Rectal smooth muscle tissue (tissue), 1 donor: ENCODE measurements around the gene CRY2.
A peak's percentile ranks its signal among the peaks of the same experiment; 100 is the strongest.
"Not testable (repeated sequence)": the region's sequence is repeated elsewhere in the genome, so short reads cannot be mapped to it uniquely, and the experiment has no call there.

Experiments
- H3K27ac ChIP-seq: one replicate; pipeline ENCODE4 v1.7.0; 2013; ENCODE audit warnings: low read depth, low read length, inconsistent platforms
- H3K27me3 ChIP-seq: one replicate; pipeline ENCODE4 v1.7.0; 2013; ENCODE audit warnings: low read length; ENCODE audit not compliant: control insufficient read depth, insufficient read depth
- H3K36me3 ChIP-seq: one replicate; pipeline ENCODE4 v1.7.0; 2013; ENCODE audit warnings: low read length; ENCODE audit not compliant: control insufficient read depth, insufficient read depth
- H3K4me1 ChIP-seq: one replicate; pipeline ENCODE4 v1.7.0; 2013; ENCODE audit warnings: low read length; ENCODE audit not compliant: control insufficient read depth, insufficient read depth
- H3K4me3 ChIP-seq: one replicate; pipeline ENCODE4 v1.7.0; 2013; ENCODE audit warnings: low read length
- H3K9ac ChIP-seq: one replicate; pipeline ENCODE4 v1.7.0; 2013; ENCODE audit warnings: low read length

The CRY2 gene

DNA sequence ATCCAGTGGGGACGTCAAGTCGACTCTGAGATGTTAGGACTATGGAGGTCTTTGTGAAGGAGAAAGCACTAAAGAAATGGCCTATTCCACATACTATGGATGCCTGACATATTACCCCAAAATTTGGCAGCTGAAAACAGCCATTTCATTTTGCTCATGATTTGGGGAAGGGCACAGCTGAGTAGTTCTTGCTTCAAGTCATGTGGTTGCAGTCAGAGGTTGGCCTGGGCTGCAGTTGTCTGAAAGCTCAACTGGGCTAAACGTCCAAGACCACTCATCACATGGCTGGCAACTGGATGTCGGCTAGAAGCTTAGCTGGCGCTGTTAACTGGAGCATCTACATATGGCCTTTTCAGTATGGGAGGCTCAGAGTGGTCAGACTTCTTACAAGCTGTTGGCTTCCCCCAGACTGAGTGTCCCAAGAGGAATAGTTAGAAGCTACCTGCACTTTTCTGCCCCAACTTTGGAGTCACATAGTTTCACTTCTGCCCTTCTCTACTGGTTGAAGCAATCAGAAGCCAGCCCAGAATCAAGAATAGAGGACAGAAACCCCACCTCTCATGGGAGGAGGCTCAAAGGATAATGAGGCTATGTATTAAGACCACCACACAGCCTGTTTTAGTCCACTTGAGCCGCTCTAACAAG is 28.2 kb upstream of the CRY2 start:
- Histone ChIP-seq H3K4me3 (no peak overlapping the region), H3K27ac (no peak overlapping the region), H3K4me1 (no peaks in the 10 kb centered on the region), H3K36me3 (no peaks in the 10 kb centered on the region), H3K9ac (no peak overlapping the region), H3K27me3 (no peaks in the 10 kb centered on the region)

DNA sequence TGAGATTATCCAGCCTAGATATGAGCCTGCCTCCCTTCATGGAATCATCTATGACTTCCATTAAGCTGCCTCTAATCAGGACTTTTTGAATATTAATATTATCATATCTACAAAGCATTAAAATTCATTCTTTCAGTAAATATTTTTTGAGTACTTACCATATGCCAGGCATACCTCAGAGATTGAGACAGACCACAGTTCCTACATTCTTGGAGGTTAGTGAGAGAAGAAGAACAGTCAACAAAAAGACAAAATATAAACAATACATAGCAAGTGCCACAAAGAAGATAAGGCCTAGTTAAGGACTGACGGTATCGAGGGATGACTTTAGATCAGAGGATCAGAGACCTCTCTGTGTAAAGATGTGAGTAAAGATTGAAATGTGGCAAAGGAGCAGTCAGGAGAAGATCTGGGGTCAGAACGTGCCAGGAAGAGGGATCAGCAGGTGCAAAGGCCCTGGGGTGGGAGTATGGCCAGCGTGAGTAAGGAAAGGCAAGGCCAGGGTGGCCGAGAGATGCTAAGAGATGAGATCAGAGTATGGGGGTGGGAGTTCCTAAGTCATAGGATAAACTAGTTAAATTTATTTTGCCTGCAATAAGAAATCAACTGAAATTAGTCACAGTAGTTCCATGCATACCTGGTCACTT is 26.9 kb upstream of the CRY2 start:
- Histone ChIP-seq H3K9ac (no peak overlapping the region), H3K27me3 (no peaks in the 10 kb centered on the region), H3K4me3 (no peak overlapping the region), H3K27ac (no peak overlapping the region), H3K4me1 (no peaks in the 10 kb centered on the region), H3K36me3 (no peaks in the 10 kb centered on the region)

DNA sequence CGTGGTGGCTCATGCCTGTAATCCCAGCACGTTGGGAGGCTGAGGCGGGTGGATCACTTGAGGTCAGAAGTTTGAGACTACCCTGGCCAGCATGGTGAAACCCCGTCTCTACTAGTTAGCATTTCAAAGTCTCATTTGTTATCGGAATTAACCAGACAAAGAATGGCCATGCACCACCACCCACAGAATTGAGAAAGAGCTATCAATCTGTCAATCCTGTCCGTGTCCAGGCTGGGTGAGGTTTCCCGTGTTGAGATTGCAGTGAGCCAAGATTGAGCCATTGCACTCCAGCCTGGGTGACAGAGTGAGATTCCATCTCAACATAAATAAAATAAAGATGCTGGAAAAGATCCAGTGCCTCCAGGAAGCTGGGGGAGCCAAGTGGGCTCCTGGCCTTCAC is 20.8 kb upstream of the CRY2 start:
- H3K27me3 ChIP-seq, H3K9ac ChIP-seq, H3K4me1 ChIP-seq, H3K4me3 ChIP-seq, H3K36me3 ChIP-seq, H3K27ac ChIP-seq: not testable (repeated sequence)

DNA sequence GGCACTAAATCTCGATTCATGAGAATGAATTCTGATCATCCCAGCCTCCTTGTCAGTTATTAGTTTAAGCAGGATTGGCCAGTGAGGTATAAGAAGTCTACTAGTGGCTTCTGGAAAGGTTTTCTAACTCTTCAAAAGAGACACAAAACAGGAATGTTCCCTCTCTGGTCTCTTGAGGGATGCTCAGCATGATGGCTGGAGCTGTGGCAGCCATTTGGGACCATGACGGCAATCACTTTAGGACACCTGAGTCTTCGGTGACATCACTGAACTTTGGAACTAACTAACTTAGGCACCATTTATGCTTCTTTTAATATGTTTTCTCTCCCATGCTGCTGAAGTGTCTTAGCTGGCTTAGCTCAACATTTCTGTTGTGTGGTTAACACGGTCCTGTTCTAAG is 20.2 kb upstream of the CRY2 start:
- Histone ChIP-seq H3K4me1 (no peaks in the 10 kb centered on the region), H3K4me3 (no peak overlapping the region), H3K27me3 (no peaks in the 10 kb centered on the region), H3K36me3 (no peaks in the 10 kb centered on the region), H3K27ac (no peak overlapping the region), H3K9ac (no peak overlapping the region)

DNA sequence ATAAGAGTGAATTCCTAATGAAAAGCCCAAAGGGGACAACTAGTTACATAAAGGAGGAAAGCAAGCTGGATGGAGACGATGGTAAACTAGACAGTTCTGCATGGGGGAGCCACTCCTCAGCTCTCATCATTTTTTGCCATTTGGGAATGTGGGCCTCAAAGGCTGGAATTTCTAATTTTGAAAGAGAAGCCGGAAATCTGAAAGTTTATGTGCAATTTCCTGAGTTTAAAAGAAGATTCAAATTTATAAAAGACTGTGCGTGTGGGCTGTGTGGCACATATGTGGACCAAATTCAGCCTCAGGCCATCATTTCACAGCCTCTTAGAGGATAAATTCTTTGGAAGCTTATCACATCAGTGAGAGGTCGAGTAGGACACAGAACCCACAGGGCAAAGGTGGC is 18.3 kb upstream of the CRY2 start:
- H3K27me3 ChIP-seq: no peaks in the 10 kb centered on the region
- no peak overlapping the region for H3K9ac ChIP-seq
- no peaks in the 10 kb centered on the region for H3K4me1 ChIP-seq
- no peak overlapping the region for H3K27ac ChIP-seq
- no peaks in the 10 kb centered on the region for H3K36me3 ChIP-seq
- H3K4me3 ChIP-seq: no peak overlapping the region

DNA sequence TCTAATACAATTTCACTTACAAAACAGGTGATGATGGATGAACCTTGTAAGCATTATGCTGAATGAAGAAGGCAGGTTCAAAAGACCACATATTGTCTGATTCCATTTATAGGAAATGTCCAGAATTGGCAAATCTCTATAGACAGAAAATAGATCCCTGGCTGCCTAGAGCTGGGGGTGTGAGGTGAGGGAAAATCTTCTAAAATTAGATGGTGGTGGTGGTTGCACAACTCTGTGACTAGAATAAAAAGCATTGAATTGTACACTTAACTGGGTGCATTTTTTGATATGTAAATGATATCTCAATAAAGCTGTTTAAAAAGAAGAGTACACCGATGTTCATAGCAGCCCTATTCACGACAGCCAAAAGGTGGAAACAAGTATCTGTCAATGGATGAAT is 16.7 kb upstream of the CRY2 start:
- no peak overlapping the region for H3K9ac ChIP-seq
- H3K4me1 ChIP-seq: no peaks in the 10 kb centered on the region
- H3K27me3 ChIP-seq: no peaks in the 10 kb centered on the region
- H3K27ac ChIP-seq: no peak overlapping the region
- no peak overlapping the region for H3K4me3 ChIP-seq
- H3K36me3 ChIP-seq: no peaks in the 10 kb centered on the region

DNA sequence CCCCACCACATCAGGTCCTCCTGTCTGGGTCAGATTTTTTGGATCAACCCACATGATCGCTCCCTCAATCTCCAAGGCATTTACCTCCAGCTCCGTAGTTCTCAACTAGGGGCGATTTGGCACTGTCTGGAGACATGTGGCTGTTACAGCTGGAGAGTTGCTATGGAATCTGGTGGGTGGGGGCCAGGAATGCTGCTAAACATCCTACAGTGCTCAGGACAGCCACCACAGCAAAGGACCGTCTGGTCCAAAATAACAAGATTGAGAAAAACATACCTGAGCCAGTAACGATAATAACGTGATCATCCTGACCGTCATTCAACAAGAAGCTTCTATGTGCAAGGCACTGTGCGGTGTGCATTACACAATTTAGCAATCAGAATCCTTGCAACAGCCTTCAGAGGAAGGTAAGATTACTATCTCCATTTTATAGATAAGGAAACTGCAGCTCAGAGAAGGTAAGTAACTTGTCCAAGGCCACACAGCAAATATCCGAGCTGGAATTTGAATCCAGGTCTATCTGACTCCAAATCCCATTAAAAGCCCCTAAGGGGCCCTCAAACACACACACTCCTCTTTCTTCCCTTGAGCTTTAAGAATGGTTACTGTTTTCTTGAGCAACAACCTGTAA is 14.3 kb upstream of the CRY2 start:
- no peaks in the 10 kb centered on the region for H3K36me3 ChIP-seq
- no peaks in the 10 kb centered on the region for H3K4me1 ChIP-seq
- H3K9ac ChIP-seq: no peak overlapping the region
- no peak overlapping the region for H3K27ac ChIP-seq
- H3K4me3 ChIP-seq: no peak overlapping the region
- H3K27me3 ChIP-seq: no peaks in the 10 kb centered on the region

DNA sequence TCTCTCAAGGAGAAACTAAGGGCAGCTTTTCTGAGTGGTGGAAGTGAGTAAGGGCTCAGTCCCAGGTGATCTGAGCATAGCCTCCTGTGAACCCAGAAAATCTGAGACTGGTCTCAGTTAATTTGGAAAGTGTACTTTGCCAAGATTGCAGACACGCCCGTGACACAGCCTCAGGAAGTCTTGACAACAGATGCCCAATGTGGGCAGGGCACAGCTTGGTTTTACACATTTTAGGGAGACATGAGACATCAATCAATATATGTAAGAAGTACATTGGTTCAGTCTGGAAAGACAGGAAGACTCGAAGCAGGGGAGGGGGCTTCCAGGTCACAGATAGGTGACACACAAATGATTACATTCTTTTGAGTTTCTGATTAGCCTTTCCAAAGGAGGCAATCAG is 13.5 kb upstream of the CRY2 start:
- Histone ChIP-seq H3K9ac (no peak overlapping the region), H3K27me3 (no peaks in the 10 kb centered on the region), H3K27ac (no peak overlapping the region), H3K4me1 (no peaks in the 10 kb centered on the region), H3K4me3 (no peak overlapping the region), H3K36me3 (no peaks in the 10 kb centered on the region)

DNA sequence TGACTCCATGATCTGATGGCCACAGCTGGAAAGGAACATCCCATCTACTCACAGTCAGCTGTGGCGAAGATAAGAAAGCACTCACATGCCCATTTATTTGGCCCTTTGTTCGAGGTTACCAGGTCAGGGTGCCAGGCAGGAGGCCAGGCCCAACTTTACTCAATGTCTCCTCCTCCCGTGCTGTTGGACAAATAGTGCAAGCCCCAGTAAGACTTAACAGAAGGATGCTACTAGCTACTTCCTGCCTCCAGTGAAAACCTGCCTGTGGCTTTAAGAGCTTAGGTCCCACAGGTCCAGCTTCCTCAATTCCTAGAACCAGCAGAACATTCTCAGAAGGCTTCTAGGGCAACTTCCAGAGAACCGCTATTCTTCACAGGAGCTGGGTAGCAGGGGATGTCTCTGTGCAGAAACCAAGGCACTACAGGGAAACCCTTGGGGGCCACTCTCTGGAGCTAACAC is 12.9 kb upstream of the CRY2 start:
- Histone ChIP-seq H3K27me3 (no peaks in the 10 kb centered on the region), H3K4me1 (no peaks in the 10 kb centered on the region), H3K4me3 (no peak overlapping the region), H3K27ac (no peak overlapping the region), H3K9ac (no peak overlapping the region), H3K36me3 (no peaks in the 10 kb centered on the region)

DNA sequence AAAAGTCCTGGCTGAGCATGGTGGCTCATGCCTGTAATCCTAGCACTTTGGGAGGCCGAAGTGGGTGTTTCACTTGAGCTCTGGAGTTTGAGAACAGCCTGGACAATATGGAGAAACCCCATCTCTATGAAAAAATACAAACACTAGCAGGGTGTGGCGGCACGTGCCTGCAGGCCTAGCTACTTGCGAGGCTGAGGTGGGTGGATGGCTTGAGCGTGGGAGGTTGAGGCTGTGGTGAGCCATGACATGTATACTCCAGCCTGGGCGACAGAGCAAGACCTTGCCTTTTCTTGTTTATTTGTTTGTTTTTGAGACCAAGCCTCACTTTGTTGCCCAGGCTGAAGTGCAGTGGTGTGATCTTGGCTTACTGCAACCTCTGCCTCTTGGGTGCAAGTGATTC is 8.1 kb upstream of the CRY2 start:
- no peak overlapping the region for H3K9ac ChIP-seq
- H3K4me1 ChIP-seq: peaks cover 7% of the 10 kb centered on the region
- H3K27me3 ChIP-seq: no peaks in the 10 kb centered on the region
- H3K36me3 ChIP-seq: no peaks in the 10 kb centered on the region
- H3K4me3 ChIP-seq: no peak overlapping the region
- no peak overlapping the region for H3K27ac ChIP-seq

DNA sequence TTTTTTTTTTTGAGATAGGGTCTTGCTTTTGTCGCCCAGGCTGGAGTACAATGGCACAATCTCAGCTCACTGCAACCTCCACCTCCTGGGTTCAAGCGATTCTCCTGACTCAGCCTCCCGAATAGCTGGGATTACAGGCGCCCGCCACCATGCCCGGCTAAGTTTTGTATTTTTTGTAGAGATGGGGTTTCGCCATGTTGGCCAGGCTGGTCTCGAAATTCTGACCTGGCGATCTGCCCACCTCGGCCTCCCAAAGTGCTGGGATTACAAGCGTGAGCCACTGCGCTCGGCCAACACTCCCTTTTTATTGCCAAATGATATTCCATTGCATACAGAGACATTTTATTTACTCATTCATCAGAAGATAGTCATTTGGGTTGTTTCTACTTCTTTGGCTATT is 7.0 kb upstream of the CRY2 start:
- not testable (repeated sequence) for H3K4me1 ChIP-seq, H3K27me3 ChIP-seq, H3K27ac ChIP-seq, H3K9ac ChIP-seq, H3K36me3 ChIP-seq, H3K4me3 ChIP-seq

DNA sequence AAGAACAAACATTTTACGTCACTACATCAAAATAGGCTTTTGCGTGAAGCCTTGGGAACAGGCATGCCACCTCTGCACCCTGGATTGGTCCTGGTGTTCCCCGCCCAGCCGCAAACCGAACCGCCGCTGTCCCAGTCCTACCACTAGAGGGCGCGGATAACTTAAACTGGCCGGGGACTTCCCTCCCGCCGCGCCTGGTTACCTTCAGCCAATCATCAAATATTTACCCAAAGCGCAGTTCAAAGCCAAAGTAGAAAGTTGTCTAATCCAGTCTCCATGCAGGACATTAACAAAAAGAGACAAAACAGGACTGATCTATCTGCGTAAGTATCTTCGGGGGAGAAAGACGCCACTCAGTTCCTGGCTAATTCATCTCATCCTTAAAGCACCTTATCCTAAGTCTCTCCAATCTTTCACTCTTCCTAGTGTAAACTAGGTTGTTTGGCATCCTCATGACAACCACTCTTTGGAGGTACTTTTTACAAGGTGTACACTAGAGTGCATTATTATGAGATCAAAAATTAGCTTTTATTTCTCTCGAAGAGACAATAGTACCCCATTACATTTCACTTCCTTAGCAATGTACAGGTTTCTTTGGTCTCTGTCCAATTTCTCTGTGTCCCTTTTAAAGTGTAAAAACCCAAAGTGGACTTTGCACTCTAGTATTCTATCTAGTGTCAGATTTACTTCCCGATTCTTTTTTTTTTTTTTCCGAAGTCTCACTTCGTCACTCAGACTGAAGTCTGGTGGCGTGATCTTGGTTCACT is 3.9 kb upstream of the CRY2 start:
- peak overlapping the region; percentile 76 for H3K27ac ChIP-seq
- H3K4me1 ChIP-seq: peaks cover 13% of the 10 kb centered on the region
- H3K27me3 ChIP-seq: no peaks in the 10 kb centered on the region
- no peaks in the 10 kb centered on the region for H3K36me3 ChIP-seq
- H3K4me3 ChIP-seq: peak overlapping the region; percentile 44
- H3K9ac ChIP-seq: peak overlapping the region; percentile 5
